Fibroblast of lung (primary cell): ENCODE data around the gene CACNA1A. TPM values are rescaled to one million over a fixed set of nuclear protein-coding genes. Genes with fewer than 3 reads are reported as not detected.

Experiments
- DNase-seq, 2 donors: peaks; one replicate each; pipeline versions ENCODE4 v3.0.0 to v3.0.0-alpha.2; 2010; ENCODE audit warnings: low read depth in 2 of 2
- H2AFZ ChIP-seq: 2 replicates; pipeline ENCODE4 v1.5.1; 2012; ENCODE audit warnings: low read length, control low read depth, inconsistent platforms
- H3K27ac ChIP-seq: 2 replicates; pipeline ENCODE4 v1.5.1; 2011; ENCODE audit warnings: low read length, control low read depth; ENCODE audit not compliant: insufficient read depth
- H3K27me3 ChIP-seq: 2 replicates; pipeline ENCODE4 v1.5.1; 2011; ENCODE audit warnings: mild to moderate bottlenecking, low read length; ENCODE audit not compliant: control insufficient read depth, insufficient read depth
- H3K36me3 ChIP-seq: 2 replicates; pipeline ENCODE4 v1.5.1; 2011; ENCODE audit warnings: low read length; ENCODE audit not compliant: control insufficient read depth, insufficient read depth
- H3K4me1 ChIP-seq: 2 replicates; pipeline ENCODE4 v1.5.1; 2011; ENCODE audit warnings: low read length; ENCODE audit not compliant: control insufficient read depth, insufficient read depth; ENCODE audit errors: extremely low read depth
- H3K4me2 ChIP-seq: 2 replicates; pipeline ENCODE4 v1.5.1; 2011; ENCODE audit warnings: low read length, control low read depth; ENCODE audit not compliant: insufficient read depth; ENCODE audit errors: extremely low read depth
- H3K4me3 ChIP-seq, 4 experiments: fragments of 200-600 bp in 1 of 4; sonication (generic) in 1 of 4; replicated peaks in 1 of 4; 2 replicates each; pipeline ENCODE4 v1.5.1; 2011 to 2016; ENCODE audit warnings: low read length in 4 of 4, low read depth in 3 of 4, mild to moderate bottlenecking in 3 of 4, control low read depth in 2 of 4, inconsistent platforms in 1 of 4, mixed read lengths in 1 of 4; ENCODE audit not compliant: insufficient read depth in 1 of 4; ENCODE audit errors: control extremely low read depth in 1 of 4
- H3K79me2 ChIP-seq: 2 replicates; pipeline ENCODE4 v1.5.1; 2012; ENCODE audit warnings: mild to moderate bottlenecking, low read length, inconsistent platforms; ENCODE audit not compliant: control insufficient read depth, insufficient read depth
- H3K9ac ChIP-seq: 2 replicates; pipeline ENCODE4 v1.5.1; 2011; ENCODE audit warnings: mild to moderate bottlenecking, low read length, control low read depth; ENCODE audit not compliant: insufficient read depth
- H3K9me3 ChIP-seq: 2 replicates; pipeline ENCODE4 v1.5.1; 2012; ENCODE audit warnings: low read depth, low read length; ENCODE audit not compliant: control insufficient read depth, insufficient read depth
- H4K20me1 ChIP-seq: 2 replicates; pipeline ENCODE4 v1.5.1; 2011; ENCODE audit warnings: low read length; ENCODE audit not compliant: control insufficient read depth, insufficient read depth; ENCODE audit errors: extremely low read depth
- CTCF ChIP-seq, 2 donors: IDR thresholded peaks in 1 of 2; conservative IDR thresholded peaks in 1 of 2; 1 replicate in 1 of 2; 2 replicates in 1 of 2; pipeline ENCODE4 v1.5.1; 2011 to 2012; ENCODE audit warnings: low read length in 2 of 2, control low read depth in 1 of 2, inconsistent platforms in 1 of 2, low read depth in 1 of 2, mild to moderate bottlenecking in 1 of 2
- EZH2 ChIP-seq: IDR thresholded peaks from 2 replicates; pipeline ENCODE4 v1.5.1; 2012; ENCODE audit warnings: low read length, control low read depth, mild to moderate bottlenecking; ENCODE audit errors: missing control alignments
- polyA plus RNA-seq, 2 donors: library from polyadenylated mRNA; depleted of rRNA in 1 of 2; stranded (reverse) in 1 of 2; unstranded in 1 of 2; fragments of >200 nt; gene quantifications; 2 replicates each; pipeline ENCODE4 v1.2.1, GENCODE V29; 2011 to 2012; ENCODE audit warnings: missing spikeins in 1 of 2
- total RNA-seq: library from RNA; depleted of rRNA; stranded (reverse); fragments of >200 nt; gene quantifications from 2 replicates; pipeline ENCODE4 v1.2.1, GENCODE V29; 2014

Gene CACNA1A
- total and polyA plus RNA-seq, 2 donors (not counting 1 experiment from before 2014, with no cell fraction given) = 0.96 to 9.7 TPM

DNA sequence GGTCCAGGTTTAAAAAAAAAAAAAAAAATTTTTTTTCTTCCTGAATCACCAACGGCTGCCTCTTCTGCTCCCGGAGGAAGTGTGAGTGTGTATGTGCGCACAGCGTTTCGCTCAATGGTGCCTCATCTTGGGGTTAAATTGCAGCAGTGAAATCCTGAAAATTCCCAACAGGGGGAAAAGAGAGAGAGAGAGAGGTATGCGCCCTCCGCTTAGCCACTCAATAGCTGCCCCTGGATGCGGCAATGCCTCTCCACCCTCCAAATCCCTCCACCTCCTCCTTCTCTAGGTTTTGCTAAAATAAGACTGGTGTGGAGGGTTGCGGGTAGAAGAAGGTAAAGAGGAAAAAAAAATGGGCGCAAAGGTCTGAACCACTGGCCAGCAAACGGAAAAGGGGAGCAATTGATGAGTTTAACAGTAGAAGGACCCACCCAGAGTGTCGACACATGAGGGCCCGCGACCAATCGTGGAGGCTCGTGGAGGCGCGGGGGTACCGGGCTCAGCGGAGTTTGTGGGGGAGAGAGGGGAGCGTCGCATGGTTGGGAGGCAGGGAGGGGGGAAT lies 853 bp upstream of the CACNA1A start:
- no peaks in the 10 kb centered on the region for H3K9me3 ChIP-seq
- H3K4me2 ChIP-seq = peak overlapping the region; percentile 54
- no peaks in the 10 kb centered on the region for H4K20me1 ChIP-seq
- DNase-seq = peak in 1 of 2 donors; percentile 17
- H3K9ac ChIP-seq = no peak overlapping the region
- H3K36me3 ChIP-seq = no peaks in the 10 kb centered on the region
- no peaks in the 10 kb centered on the region for H3K79me2 ChIP-seq
- no peaks in the 10 kb centered on the region for H3K4me1 ChIP-seq
- no peak for TF ChIP-seq CTCF (conservative IDR thresholded peaks at IDR 0.05 in 1 of 2, IDR thresholded peaks at IDR 0.05 in 1 of 2; ENCODE audit: low read depth in 1 of 2, low read length in 2 of 2)
- no peak for TF ChIP-seq EZH2
- H2AFZ ChIP-seq = no peak overlapping the region
- H3K27me3 ChIP-seq = peaks cover 19% of the 10 kb centered on the region
- no peak overlapping the region for H3K27ac ChIP-seq
- H3K4me3 ChIP-seq = peak overlapping the region in 1 of 4 experiments; percentile 42

DNA sequence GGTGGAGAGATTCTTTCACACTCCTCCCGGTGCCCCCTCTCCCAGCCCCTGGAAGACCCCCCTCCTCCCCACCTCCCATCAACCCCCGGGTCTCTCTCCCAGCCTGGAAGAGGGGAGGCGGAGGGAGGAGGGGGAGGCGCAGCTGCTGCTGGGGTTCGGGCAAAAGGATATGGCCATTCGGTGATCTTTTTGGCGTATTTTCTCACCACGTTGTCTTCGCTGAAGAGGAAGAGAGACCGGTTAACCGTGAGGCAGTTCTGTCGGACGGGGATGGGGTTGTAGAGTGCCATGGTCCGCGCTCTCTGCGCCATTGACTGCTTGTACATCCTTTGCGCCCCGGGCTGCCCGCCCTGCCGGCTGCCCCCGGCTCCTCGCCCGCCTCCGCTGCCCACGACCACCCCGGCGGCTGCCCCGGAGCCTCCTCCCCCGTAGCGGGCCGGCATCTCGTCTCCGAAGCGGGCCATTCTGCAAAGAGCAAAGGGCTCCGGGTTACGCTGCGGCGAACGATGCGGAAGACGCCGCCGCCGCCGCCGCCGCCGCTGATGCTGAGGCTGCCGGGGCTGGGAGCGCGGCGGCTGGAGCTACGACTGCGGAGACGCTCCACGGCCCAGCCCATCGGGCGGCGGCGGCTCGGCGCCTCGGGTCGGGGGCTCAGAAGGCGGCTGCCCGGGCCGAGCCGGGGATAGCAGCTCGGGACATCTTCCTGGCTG lies 363 bp downstream of the CACNA1A start:
- H3K9me3 ChIP-seq = no peaks in the 10 kb centered on the region
- TF ChIP-seq EZH2 (peak; percentile 35), CTCF (conservative IDR thresholded peaks at IDR 0.05 in 1 of 2, IDR thresholded peaks at IDR 0.05 in 1 of 2; ENCODE audit: low read depth in 1 of 2, low read length in 2 of 2) (no peak)
- H3K9ac ChIP-seq = no peak overlapping the region
- H3K36me3 ChIP-seq = no peaks in the 10 kb centered on the region
- H4K20me1 ChIP-seq = no peaks in the 10 kb centered on the region
- no peaks in the 10 kb centered on the region for H3K4me1 ChIP-seq
- DNase-seq = peak in 1 of 2 donors; percentile 14
- peak overlapping the region; percentile 36 for H2AFZ ChIP-seq
- no peaks in the 10 kb centered on the region for H3K79me2 ChIP-seq
- H3K4me2 ChIP-seq = peak overlapping the region; percentile 48
- H3K27ac ChIP-seq = no peak overlapping the region
- peak overlapping the region in 3 of 4 experiments; percentile 14 to 53 (median 26) for H3K4me3 ChIP-seq
- H3K27me3 ChIP-seq = peaks cover 19% of the 10 kb centered on the region

- no peak overlapping the region for H3K9ac ChIP-seq
- peak overlapping the region in 1 of 4 experiments; percentile 53 for H3K4me3 ChIP-seq
- no peak overlapping the region for H3K4me2 ChIP-seq
- H3K4me1 ChIP-seq = no peaks in the 10 kb centered on the region
- no peak for TF ChIP-seq CTCF (conservative IDR thresholded peaks at IDR 0.05 in 1 of 2, IDR thresholded peaks at IDR 0.05 in 1 of 2; ENCODE audit: low read depth in 1 of 2, low read length in 2 of 2)
- TF ChIP-seq EZH2 = no peak
- DNase-seq = no peak
- H3K79me2 ChIP-seq = no peaks in the 10 kb centered on the region
- H2AFZ ChIP-seq = no peak overlapping the region
- no peak overlapping the region for H3K27ac ChIP-seq
- H3K27me3 ChIP-seq = peaks cover 19% of the 10 kb centered on the region
- H3K9me3 ChIP-seq = no peaks in the 10 kb centered on the region
- H4K20me1 ChIP-seq = no peaks in the 10 kb centered on the region
- H3K36me3 ChIP-seq = no peaks in the 10 kb centered on the region
Observed at GRCh38 chr19:13505164-13505695, 1.0 kb downstream of the CACNA1A start.
